Type B pancreatic cell (in vitro differentiated cells): Measurements from ENCODE around the gene TCAP. TPM values are rescaled to one million over a fixed set of nuclear protein-coding genes. Genes with fewer than 3 reads are reported as not detected.

ENCODE experiments used
- DNase-seq: peaks from one replicate; pipeline ENCODE4 v3.0.0; 2021; ENCODE audit warnings: mixed read lengths; ENCODE audit not compliant: unreplicated experiment; ENCODE audit errors: extremely low spot score
- H3K27ac Mint-ChIP-seq: 2 replicates; pipeline ENCODE4 v1.8.0; 2021; ENCODE audit warnings: mild to moderate bottlenecking, mixed read lengths
- H3K27me3 Mint-ChIP-seq: 2 replicates; pipeline ENCODE4 v1.8.0; 2021; ENCODE audit warnings: mixed read lengths
- H3K36me3 Mint-ChIP-seq: 2 replicates; pipeline ENCODE4 v1.8.0; 2021; ENCODE audit warnings: mixed read lengths
- H3K4me1 Mint-ChIP-seq: one replicate; pipeline ENCODE4 v1.8.0; 2021; ENCODE audit warnings: mixed read lengths; ENCODE audit not compliant: unreplicated experiment
- H3K4me3 Mint-ChIP-seq: 2 replicates; pipeline ENCODE4 v1.8.0; 2021; ENCODE audit warnings: mild to moderate bottlenecking, mixed read lengths
- H3K9me3 Mint-ChIP-seq: 2 replicates; pipeline ENCODE4 v1.8.0; 2021; ENCODE audit warnings: mixed read lengths
- total RNA-seq: library from RNA; stranded (reverse); gene quantifications from 2 replicates; pipeline ENCODE4 v1.2.1, GENCODE V29; 2021; ENCODE audit warnings: low replicate concordance
- TF ChIP-seq, protein P1 (sequence below): fragments of 200-600 bp; sonication (generic); conservative IDR thresholded peaks from 2 replicates; pipeline ENCODE4 v1.5.0; 2021; ENCODE audit warnings: antibody characterized with exemption, mild to moderate bottlenecking

TCAP gene
- total RNA-seq, 1 donor from 2014 or later, result 2.4 TPM

DNA sequence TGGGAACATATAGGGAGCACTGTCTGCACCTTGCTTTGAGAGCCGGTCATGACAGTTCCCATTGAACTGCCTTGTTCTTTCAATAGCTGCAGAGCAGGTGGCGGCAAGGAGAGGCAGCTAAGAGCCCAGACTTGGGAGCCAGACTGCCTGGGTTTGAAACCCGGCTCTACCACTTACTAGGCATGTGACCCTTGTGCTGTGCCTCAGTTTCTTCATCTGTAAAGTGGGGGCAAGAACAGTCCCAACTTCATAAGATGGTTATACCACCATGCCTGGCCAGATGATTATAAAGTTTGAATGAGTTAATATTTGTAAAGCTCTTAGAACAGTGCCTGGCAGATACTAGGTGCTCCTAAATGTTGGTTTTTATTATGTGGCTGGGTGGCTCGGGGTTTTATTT lies 49.1 kb downstream of the TCAP start:
- TF ChIP-seq, protein P1, sequence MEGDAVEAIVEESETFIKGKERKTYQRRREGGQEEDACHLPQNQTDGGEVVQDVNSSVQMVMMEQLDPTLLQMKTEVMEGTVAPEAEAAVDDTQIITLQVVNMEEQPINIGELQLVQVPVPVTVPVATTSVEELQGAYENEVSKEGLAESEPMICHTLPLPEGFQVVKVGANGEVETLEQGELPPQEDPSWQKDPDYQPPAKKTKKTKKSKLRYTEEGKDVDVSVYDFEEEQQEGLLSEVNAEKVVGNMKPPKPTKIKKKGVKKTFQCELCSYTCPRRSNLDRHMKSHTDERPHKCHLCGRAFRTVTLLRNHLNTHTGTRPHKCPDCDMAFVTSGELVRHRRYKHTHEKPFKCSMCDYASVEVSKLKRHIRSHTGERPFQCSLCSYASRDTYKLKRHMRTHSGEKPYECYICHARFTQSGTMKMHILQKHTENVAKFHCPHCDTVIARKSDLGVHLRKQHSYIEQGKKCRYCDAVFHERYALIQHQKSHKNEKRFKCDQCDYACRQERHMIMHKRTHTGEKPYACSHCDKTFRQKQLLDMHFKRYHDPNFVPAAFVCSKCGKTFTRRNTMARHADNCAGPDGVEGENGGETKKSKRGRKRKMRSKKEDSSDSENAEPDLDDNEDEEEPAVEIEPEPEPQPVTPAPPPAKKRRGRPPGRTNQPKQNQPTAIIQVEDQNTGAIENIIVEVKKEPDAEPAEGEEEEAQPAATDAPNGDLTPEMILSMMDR, result no peak
- Mint-ChIP-seq H3K9me3 (no peaks in the 10 kb centered on the region), H3K4me3 (no peak overlapping the region), H3K36me3 (peaks cover 6% of the 10 kb centered on the region), H3K4me1 (no peaks in the 10 kb centered on the region), H3K27me3 (no peaks in the 10 kb centered on the region), H3K27ac (no peak overlapping the region)
- DNase-seq, result no peak

GRCh38 chr17:39715375-39716072 lies 50.4 kb downstream of the TCAP start:
- no peaks in the 10 kb centered on the region for H3K27me3 Mint-ChIP-seq
- H3K9me3 Mint-ChIP-seq, result no peaks in the 10 kb centered on the region
- no peak for DNase-seq
- no peak overlapping the region for H3K27ac Mint-ChIP-seq
- no peak overlapping the region for H3K4me3 Mint-ChIP-seq
- TF ChIP-seq, protein P1, result no peak
- H3K4me1 Mint-ChIP-seq, result peaks cover 4% of the 10 kb centered on the region
- H3K36me3 Mint-ChIP-seq, result peaks cover 13% of the 10 kb centered on the region

Other genes with a start within 250 kb of the TCAP start
- gene MED1, start 214.1 kb upstream of the TCAP start, total RNA-seq, result 33.7 and 46.2 TPM in 2 replicates
- 60.7 and 64.5 TPM in 2 replicates for gene CDK12, start 203.9 kb upstream of the TCAP start, total RNA-seq
- not detected in 2 replicates for gene NEUROD2, start 57.4 kb upstream of the TCAP start, total RNA-seq
- gene PPP1R1B, start 38.4 kb upstream of the TCAP start, total RNA-seq, result 1.8 and 3.7 TPM in 2 replicates
- 52.0 and 62.0 TPM in 2 replicates for gene STARD3, start 28.2 kb upstream of the TCAP start, total RNA-seq
- 3.3 and 5.4 TPM in 2 replicates for gene PNMT, start 3.1 kb downstream of the TCAP start, total RNA-seq
- 23.5 and 31.5 TPM in 2 replicates for gene PGAP3, start 22.7 kb downstream of the TCAP start, total RNA-seq
- gene ERBB2, start 34.7 kb downstream of the TCAP start, total RNA-seq, result 123 and 230 TPM in 2 replicates
- 39.8 and 67.2 TPM in 2 replicates for gene MIEN1, start 65.2 kb downstream of the TCAP start, total RNA-seq
- 31.8 and 73.9 TPM in 2 replicates for gene GRB7, start 72.6 kb downstream of the TCAP start, total RNA-seq
- 0.19 and 0.29 TPM in 2 replicates for gene IKZF3, start 199.0 kb downstream of the TCAP start, total RNA-seq
- gene ZPBP2, start 202.9 kb downstream of the TCAP start, total RNA-seq, result not detected in 2 replicates